HG02759 (cell line): ENCODE data around the gene ATP1A4.

Experiments
- ATAC-seq: cut with Tn5 transposase; IDR thresholded peaks from one replicate; pipeline ENCODE4 v1.9.1; 2021; ENCODE audit warnings: mild to moderate bottlenecking, moderate library complexity; ENCODE audit not compliant: unreplicated experiment

The ATP1A4 gene

GRCh38 chr1:160169553-160170399 is 18.4 kb downstream of the ATP1A4 start:
- ATAC-seq: peak; percentile 74

GRCh38 chr1:160171354-160171753 is 20.0 kb downstream of the ATP1A4 start:
- ATAC-seq: no peak

- no peak for ATAC-seq
Measured at GRCh38 chr1:160171980-160172379, 20.6 kb downstream of the ATP1A4 start.

DNA sequence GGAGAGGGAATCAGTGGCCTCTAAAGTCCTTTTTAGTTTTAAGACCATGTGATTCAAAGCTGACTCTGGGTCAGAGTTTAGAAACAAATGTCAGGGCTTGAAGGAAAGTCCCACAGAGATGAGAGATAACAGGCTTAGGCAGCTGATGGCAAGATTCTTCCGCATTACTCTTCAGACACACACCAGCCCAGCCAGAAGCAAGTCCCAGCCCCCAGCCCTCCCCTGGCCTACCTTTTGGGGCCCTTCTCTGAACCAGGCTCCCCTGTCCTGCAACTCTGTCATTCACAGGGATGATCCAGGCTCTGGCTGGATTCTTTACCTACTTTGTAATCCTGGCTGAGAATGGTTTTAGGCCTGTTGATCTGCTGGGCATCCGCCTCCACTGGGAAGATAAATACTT is 25.8 kb downstream of the ATP1A4 start:
- no peak for ATAC-seq

GRCh38 chr1:160177667-160178066 is 26.3 kb downstream of the ATP1A4 start:
- no peak for ATAC-seq

- no peak for ATAC-seq
Measured at GRCh38 chr1:160178731-160179130, 27.3 kb downstream of the ATP1A4 start.

- no peak for ATAC-seq
Measured at GRCh38 chr1:160179336-160179735, 27.9 kb downstream of the ATP1A4 start.

GRCh38 chr1:160186246-160186645 is 34.8 kb downstream of the ATP1A4 start:
- ATAC-seq: no peak

- no peak for ATAC-seq
Measured at GRCh38 chr1:160186729-160187128, 35.3 kb downstream of the ATP1A4 start.

DNA sequence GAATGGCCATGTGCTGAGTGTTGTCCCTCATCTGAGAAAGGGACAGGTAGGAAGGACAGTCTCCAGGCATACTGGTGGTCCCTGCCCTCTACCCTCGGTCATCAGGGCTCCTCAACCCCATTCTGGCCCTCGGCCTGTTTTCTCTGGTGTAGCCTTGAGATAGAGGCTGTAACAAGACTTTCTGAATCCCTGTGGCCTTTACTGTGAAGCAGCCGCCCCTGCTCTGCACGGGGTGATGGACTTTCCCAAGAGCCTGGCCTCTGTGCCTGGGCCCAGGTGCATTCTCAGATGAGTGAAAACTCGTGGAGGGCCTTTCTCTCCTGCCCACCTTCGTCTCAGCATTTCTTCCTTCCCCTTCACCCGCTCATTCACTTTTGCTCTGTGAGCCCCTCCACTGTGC is 36.0 kb downstream of the ATP1A4 start:
- no peak for ATAC-seq

- ATAC-seq: no peak
Measured at GRCh38 chr1:160188341-160188740, 36.9 kb downstream of the ATP1A4 start.

DNA sequence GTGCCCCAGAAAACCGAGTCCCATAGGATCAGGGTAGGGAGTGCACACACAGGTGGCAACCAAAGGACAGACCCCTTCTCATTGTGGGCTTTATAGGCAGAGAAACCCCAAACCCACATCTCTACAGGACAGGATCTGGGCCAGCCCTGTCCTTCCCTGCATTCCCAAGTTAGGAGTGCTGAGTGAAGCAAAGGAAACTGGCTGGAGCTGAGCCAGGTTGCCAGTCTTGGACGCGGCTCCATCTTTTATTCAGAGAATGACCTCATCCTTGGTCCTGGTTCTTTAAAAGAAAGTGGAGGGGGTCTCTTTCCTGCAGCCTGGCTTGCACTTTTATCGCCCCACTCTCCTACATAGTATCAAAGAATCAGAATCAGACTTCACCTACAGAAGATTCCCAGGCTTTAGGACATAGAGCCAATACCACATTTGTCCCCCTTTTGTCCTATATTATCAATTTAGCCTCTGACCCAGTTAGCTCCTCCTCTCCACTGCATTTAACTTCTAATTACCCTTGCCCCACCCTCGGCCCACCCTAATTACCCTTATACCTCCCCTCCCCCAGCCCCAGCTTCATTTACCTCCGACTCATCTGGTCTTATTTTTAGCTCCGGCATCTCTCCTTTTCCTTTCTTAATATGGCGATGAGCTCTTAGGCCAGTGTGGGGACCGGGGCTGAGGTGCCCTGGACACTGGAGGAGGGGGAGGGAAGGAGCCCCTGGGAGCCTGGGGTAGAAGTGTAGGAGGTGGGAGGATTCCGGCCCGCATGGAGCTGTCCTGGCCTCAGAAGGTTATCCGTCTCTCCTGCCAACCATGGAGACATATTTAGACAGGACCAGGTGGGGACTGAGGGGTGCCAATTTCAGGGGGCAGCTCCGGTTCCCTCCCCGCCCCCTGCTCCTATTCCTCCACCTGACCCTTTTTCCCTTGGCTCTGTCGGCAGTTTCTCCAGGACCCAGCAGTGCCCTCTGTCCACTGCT is 38.5 kb downstream of the ATP1A4 start, which contains the start of gene CASQ1:
Gene CASQ1, plus strand, starts transcription at position 927 of the 977 bp plus-strand sequence. CDS start 177 bp downstream, outside the sequence.
- no peak for ATAC-seq

- ATAC-seq: no peak
Measured at GRCh38 chr1:160191756-160192155, 40.4 kb downstream of the ATP1A4 start.

- no peak for ATAC-seq
Measured at GRCh38 chr1:160192234-160192633, 40.8 kb downstream of the ATP1A4 start.

GRCh38 chr1:160193091-160193819 is 41.9 kb downstream of the ATP1A4 start:
- peak; percentile 72 for ATAC-seq

DNA sequence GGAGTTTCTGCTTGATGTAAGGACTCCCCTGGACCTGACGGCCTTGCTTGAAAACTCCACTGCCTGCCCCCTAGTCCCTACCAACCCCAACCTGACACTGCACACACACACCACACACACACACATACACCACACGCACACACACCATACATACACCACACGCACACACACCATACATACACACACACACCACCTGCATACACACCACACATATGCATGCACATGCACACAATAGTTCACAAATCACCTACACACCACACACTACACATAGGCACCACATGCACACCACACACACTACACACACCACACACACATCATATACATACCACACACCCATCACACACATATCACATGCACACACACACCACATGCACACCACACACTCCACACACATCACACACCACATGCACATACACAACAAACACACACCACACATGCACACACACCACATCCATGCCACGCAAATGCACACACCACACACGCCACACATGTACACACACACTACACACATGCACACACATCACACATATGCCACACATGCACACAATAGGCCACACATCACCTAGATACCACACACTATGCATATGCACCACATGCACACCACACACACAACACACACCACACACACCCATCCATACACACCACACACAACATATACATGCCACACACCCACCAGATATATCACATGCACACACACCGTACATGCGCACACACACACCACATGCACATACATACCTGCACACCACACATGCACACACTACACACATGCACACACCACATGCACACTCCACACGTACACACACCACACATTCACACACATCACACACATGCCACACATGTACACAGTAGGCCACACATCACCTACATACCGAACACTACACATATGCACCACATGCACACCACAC is 42.7 kb downstream of the ATP1A4 start:
- no peak for ATAC-seq

DNA sequence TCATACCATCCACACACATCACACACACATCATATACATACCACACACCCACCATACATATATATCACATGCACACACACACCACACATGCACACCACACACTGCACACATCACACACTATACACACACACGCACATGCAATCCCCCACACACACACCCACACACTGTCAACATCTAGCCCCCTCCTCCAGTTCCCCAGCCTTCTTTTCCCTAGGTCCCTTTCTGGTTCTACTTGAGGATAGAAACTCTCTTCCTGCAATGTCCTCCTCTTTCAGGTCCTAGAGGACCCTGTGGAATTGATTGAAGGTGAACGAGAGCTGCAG is 43.3 kb downstream of the ATP1A4 start:
- no peak for ATAC-seq

GRCh38 chr1:160196143-160196542 is 44.7 kb downstream of the ATP1A4 start:
- ATAC-seq: no peak

GRCh38 chr1:160197231-160197630 is 45.8 kb downstream of the ATP1A4 start:
- no peak for ATAC-seq

DNA sequence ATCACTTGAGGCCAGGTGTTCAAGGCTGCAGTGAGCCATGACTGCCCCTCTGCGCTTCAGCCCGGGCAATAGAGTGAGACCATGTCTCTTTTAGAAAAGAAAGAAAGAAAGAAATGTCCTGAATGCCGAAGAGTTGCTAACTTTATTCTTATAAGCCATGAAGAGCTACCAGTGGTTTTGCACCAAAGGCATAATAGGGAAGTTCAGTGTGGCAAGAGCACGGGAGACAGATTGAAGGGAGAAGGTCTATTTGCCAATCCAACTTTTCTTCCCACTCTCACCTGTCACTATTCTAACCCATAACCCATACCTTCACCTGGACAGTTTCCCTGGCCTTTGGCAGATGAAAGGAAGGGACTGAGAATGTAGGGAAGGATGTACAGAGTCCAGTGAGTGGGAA is 49.4 kb downstream of the ATP1A4 start:
- no peak for ATAC-seq
